GM19452 (cell line): Measurements from ENCODE around the gene ADAM30.

Experiments
- ATAC-seq: cut with Tn5 transposase; IDR thresholded peaks from one replicate; pipeline ENCODE4 v1.9.1; 2021; ENCODE audit not compliant: unreplicated experiment

The ADAM30 gene

GRCh38 chr1:119909890-119910596 lies 13.7 kb upstream of the ADAM30 start:
- no peak for ATAC-seq

GRCh38 chr1:119908661-119909060 lies 12.3 kb upstream of the ADAM30 start:
- ATAC-seq: no peak

GRCh38 chr1:119906927-119907652 lies 10.8 kb upstream of the ADAM30 start:
- ATAC-seq: no peak

- no peak for ATAC-seq
Measured at GRCh38 chr1:119903443-119903835, 7.1 kb upstream of the ADAM30 start.

GRCh38 chr1:119902775-119903442 lies 6.6 kb upstream of the ADAM30 start:
- ATAC-seq: no peak

- no peak for ATAC-seq
Measured at GRCh38 chr1:119898981-119899720, 2.8 kb upstream of the ADAM30 start.

- no peak for ATAC-seq
Measured at GRCh38 chr1:119898530-119898929, 2.2 kb upstream of the ADAM30 start.

- ATAC-seq: no peak
Measured at GRCh38 chr1:119895102-119895501, 1.2 kb downstream of the ADAM30 start.

GRCh38 chr1:119893827-119894700 lies 2.3 kb downstream of the ADAM30 start:
- ATAC-seq: no peak

- no peak for ATAC-seq
Measured at GRCh38 chr1:119893238-119893791, 3.0 kb downstream of the ADAM30 start.

GRCh38 chr1:119891386-119891785 lies 4.9 kb downstream of the ADAM30 start:
- ATAC-seq: no peak

- no peak for ATAC-seq
Measured at GRCh38 chr1:119888476-119888875, 7.8 kb downstream of the ADAM30 start.

GRCh38 chr1:119887427-119887826 lies 8.9 kb downstream of the ADAM30 start:
- ATAC-seq: no peak

- no peak for ATAC-seq
Measured at GRCh38 chr1:119885903-119886783, 10.2 kb downstream of the ADAM30 start.

- no peak for ATAC-seq
Measured at GRCh38 chr1:119884711-119885110, 11.6 kb downstream of the ADAM30 start.

- ATAC-seq: no peak
Measured at GRCh38 chr1:119883826-119884225, 12.5 kb downstream of the ADAM30 start.

GRCh38 chr1:119882132-119883049 lies 13.9 kb downstream of the ADAM30 start:
- no peak for ATAC-seq
